Heart left ventricle (tissue), 13 donors: ENCODE results near the gene SMPD3.

ENCODE experiments used
- CTCF ChIP-seq, 12 donors: fragments of 200-600 bp; sonication (generic) in 4 of 12; IDR thresholded peaks; one replicate each; pipeline versions ENCODE4 v1.5.0 to v1.8.0; 2018 to 2022; ENCODE audit warnings: antibody characterized with exemption in 12 of 12, mild to moderate bottlenecking in 5 of 12
- POLR2A ChIP-seq, 2 donors: fragments of 450-650 bp; IDR thresholded peaks; one replicate each; pipeline ENCODE4 v1.6.1; 2017; ENCODE audit warnings: antibody characterized with exemption in 2 of 2, mild to moderate bottlenecking in 2 of 2, moderate library complexity in 2 of 2
- donor health status: ischemic (EF 13 %, LVEDD 7.1; RV severe dilation, severe dysfunction).
- donor health status: DM: no; HTN: yes; CAD: no.
- donor health status: DM: no; HTN: no; CAD: no.
- donor health status: ischemic (EF 25% LVEDD 6.9; RV normal size, moderate dysfunction).
- donor health status: ischemic (EF 25% LVEDD 5.7; RV mildly dilated, moderate dysfunction).
- donor health status: ischemic (EF 35%, LVEDD 5.7; RV mildly dilated, moderate dysfunction).
- donor health status: nonischemic (EF 11% LVEDD 7.7; RV severe dilation, severe dysfunction).
- donor health status: DM: yes; HTN: yes; CAD: no.
- donor health status: PGD.
- donor health status: ischemic (EF 29% LVEDD 5.4; RV normal size, mild dysfunction).
- donor health status: nonischemic (EF 23%, LVEDD 6.1; RV moderate dilation, normal function).

GRCh38 chr16:68490358-68490757 lies 42.0 kb upstream of the SMPD3 start:
- TF ChIP-seq CTCF (IDR thresholded peaks at IDR 0.05) (no peak), POLR2A (IDR thresholded peaks at IDR 0.05) (no peak)
